HEK293T (cell line): ENCODE measurements around the gene TREX2.

Experiments
- ARNT ChIP-seq: fragments of 450-650 bp; IDR thresholded peaks from 2 replicates; pipeline ENCODE4 v1.6.1; 2017; ENCODE audit warnings: mild to moderate bottlenecking
- FOXA1 ChIP-seq: fragments of 450-650 bp; IDR thresholded peaks from 2 replicates; pipeline ENCODE4 v1.6.1; 2016; ENCODE audit warnings: mild to moderate bottlenecking
- FOXK2 ChIP-seq: fragments of 450-650 bp; IDR thresholded peaks from 2 replicates; pipeline ENCODE4 v1.6.1; 2016; ENCODE audit warnings: mild to moderate bottlenecking
- FOXM1 ChIP-seq: fragments of 450-650 bp; IDR thresholded peaks from 2 replicates; pipeline ENCODE4 v1.6.1; 2017; ENCODE audit warnings: mild to moderate bottlenecking, borderline replicate concordance
- L3MBTL2 ChIP-seq: fragments of 450-650 bp; conservative IDR thresholded peaks from 2 replicates; pipeline ENCODE4 v1.6.1; 2016; ENCODE audit warnings: mild to moderate bottlenecking
- PKNOX1 ChIP-seq: fragments of 450-650 bp; IDR thresholded peaks from 2 replicates; pipeline ENCODE4 v1.6.1; 2016
- SP1 ChIP-seq: fragments of 450-650 bp; IDR thresholded peaks from 2 replicates; pipeline ENCODE4 v1.6.1; 2017

- TF ChIP-seq FOXA1 (no peak), L3MBTL2 (no peak), FOXM1 (no peak), SP1 (no peak), FOXK2 (no peak), ARNT (no peak), PKNOX1 (no peak)
These were observed 14.1 kb upstream of the TREX2 start for GRCh38 chrX:153459986-153460385.
